Colonic mucosa (tissue), 4 donors: ENCODE results near the gene TAP2. TPM values are rescaled to one million over a fixed set of nuclear protein-coding genes. Genes with fewer than 3 reads are reported as not detected.

Experiments
- DNase-seq: peaks from one replicate; pipeline ENCODE4 v3.0.0-alpha.2; 2020
- H3K27ac ChIP-seq: fragments of 200-600 bp; one replicate; pipeline ENCODE4 v1.8.0; 2021
- H3K27me3 ChIP-seq: fragments of 200-600 bp; one replicate; pipeline ENCODE4 v1.8.0; 2021
- H3K36me3 ChIP-seq: fragments of 200-600 bp; one replicate; pipeline ENCODE4 v1.8.0; 2021
- H3K4me1 ChIP-seq: fragments of 200-600 bp; one replicate; pipeline ENCODE4 v1.8.0; 2021; ENCODE audit warnings: mild to moderate bottlenecking
- H3K4me3 ChIP-seq: fragments of 200-600 bp; one replicate; pipeline ENCODE4 v1.8.0; 2021
- H3K9ac ChIP-seq, 2 donors: one replicate each; pipeline ENCODE4 v1.7.0; 2013; ENCODE audit warnings: control low read depth in 2 of 2, low read depth in 2 of 2, low read length in 2 of 2
- H3K9me3 ChIP-seq: fragments of 200-600 bp; one replicate; pipeline ENCODE4 v1.8.0; 2021
- intact Hi-C: fragments of 100-400 bp; cut with DNase I; formaldehyde crosslinking; loops from one replicate; pipeline ENCODE4 v1.14.1; 2022
- total RNA-seq, 2 donors: library from RNA; stranded (reverse); fragmentation: NEBNext Ultra II Directional in 1 of 2; extraction: Animal tissue kit (Norgen Biotek cat#: 25700) in 1 of 2; gene quantifications; one replicate each; pipeline ENCODE4 v1.2.1, GENCODE V29; 2021
- TF ChIP-seq, protein P1 (sequence below): fragments of 200-600 bp; IDR thresholded peaks from one replicate; pipeline ENCODE4 v1.8.0; 2022; ENCODE audit warnings: antibody characterized with exemption, mild to moderate bottlenecking
- donor health status: healthy.
- donor health status: DM: no; HTN: no; CAD: no.
- donor health status: DM: no; HTN: no; CAD: no.

TAP2 gene
- total RNA-seq, 2 donors from 2014 or later, result 45.2 to 95.1 TPM

- Histone ChIP-seq H3K9me3 (no peaks in the 10 kb centered on the region), H3K4me3 (no peak overlapping the region), H3K27ac (no peak overlapping the region), H3K27me3 (no peaks in the 10 kb centered on the region), H3K36me3 (no peaks in the 10 kb centered on the region), H3K9ac (no peak overlapping the region), H3K4me1 (no peaks in the 10 kb centered on the region)
- DNase-seq, result no peak
- intact Hi-C loops, result no loop called here
- TF ChIP-seq, protein P1, sequence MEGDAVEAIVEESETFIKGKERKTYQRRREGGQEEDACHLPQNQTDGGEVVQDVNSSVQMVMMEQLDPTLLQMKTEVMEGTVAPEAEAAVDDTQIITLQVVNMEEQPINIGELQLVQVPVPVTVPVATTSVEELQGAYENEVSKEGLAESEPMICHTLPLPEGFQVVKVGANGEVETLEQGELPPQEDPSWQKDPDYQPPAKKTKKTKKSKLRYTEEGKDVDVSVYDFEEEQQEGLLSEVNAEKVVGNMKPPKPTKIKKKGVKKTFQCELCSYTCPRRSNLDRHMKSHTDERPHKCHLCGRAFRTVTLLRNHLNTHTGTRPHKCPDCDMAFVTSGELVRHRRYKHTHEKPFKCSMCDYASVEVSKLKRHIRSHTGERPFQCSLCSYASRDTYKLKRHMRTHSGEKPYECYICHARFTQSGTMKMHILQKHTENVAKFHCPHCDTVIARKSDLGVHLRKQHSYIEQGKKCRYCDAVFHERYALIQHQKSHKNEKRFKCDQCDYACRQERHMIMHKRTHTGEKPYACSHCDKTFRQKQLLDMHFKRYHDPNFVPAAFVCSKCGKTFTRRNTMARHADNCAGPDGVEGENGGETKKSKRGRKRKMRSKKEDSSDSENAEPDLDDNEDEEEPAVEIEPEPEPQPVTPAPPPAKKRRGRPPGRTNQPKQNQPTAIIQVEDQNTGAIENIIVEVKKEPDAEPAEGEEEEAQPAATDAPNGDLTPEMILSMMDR, result no peak
Observed at GRCh38 chr6:32819729-32820128, 18.8 kb downstream of the TAP2 start.

- no peak for DNase-seq
- H3K9me3 ChIP-seq, result no peaks in the 10 kb centered on the region
- no peak overlapping the region for H3K4me3 ChIP-seq
- intact Hi-C loops, result no loop called here
- no peak overlapping the region for H3K9ac ChIP-seq
- no peak overlapping the region for H3K27ac ChIP-seq
- no peaks in the 10 kb centered on the region for H3K27me3 ChIP-seq
- TF ChIP-seq, protein P1, result no peak
- H3K4me1 ChIP-seq, result no peaks in the 10 kb centered on the region
- no peaks in the 10 kb centered on the region for H3K36me3 ChIP-seq
Observed at GRCh38 chr6:32818867-32819266, 19.7 kb downstream of the TAP2 start.

GRCh38 chr6:32816746-32817204 lies 21.8 kb downstream of the TAP2 start, which contains the start of gene HLA-DOB:
Gene HLA-DOB, minus strand, starts transcription at chr6:32817002. Its CDS starts 51 bp downstream, at chr6:32816951.
- H3K27me3 ChIP-seq, result no peaks in the 10 kb centered on the region
- H3K27ac ChIP-seq, result no peak within 1 kb of the TSS
- DNase-seq, result no peak
- H3K9ac ChIP-seq, result no peak within 1 kb of the TSS
- no peaks in the 10 kb centered on the region for H3K36me3 ChIP-seq
- no peak within 1 kb of the TSS for H3K4me3 ChIP-seq
- no peaks in the 10 kb centered on the region for H3K9me3 ChIP-seq
- TF ChIP-seq, protein P1, result no peak
- intact Hi-C loops, result no loop called here
- H3K4me1 ChIP-seq, result no peaks in the 10 kb centered on the region

DNA sequence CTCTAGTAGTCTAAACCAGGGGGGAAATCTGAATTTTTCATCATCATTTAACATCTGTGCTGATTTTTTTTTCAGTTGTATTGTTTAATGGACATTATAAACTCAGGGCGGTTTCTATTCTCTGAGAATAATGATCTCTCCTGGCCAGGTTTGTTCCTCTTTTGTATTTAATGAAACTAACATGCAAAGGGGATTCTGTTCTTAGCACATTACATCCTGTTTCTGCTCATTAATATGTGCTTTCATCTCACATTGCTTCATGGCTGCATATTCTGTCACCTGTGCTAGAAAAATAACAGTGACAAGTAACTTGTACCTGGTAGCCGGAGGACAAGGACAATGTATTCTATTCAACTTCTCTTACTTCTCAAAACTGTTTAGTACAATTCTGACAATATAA lies 22.5 kb downstream of the TAP2 start:
- Histone ChIP-seq H3K9me3 (no peaks in the 10 kb centered on the region), H3K27ac (no peak overlapping the region), H3K27me3 (no peaks in the 10 kb centered on the region), H3K9ac (no peak overlapping the region), H3K4me1 (no peaks in the 10 kb centered on the region), H3K36me3 (no peaks in the 10 kb centered on the region), H3K4me3 (no peak overlapping the region)
- no peak for DNase-seq
- intact Hi-C loops, result no loop called here
- TF ChIP-seq, protein P1, result no peak

- H3K9ac ChIP-seq, result no peak overlapping the region
- no peak overlapping the region for H3K4me3 ChIP-seq
- H3K27me3 ChIP-seq, result no peaks in the 10 kb centered on the region
- no peaks in the 10 kb centered on the region for H3K9me3 ChIP-seq
- no peak overlapping the region for H3K27ac ChIP-seq
- H3K4me1 ChIP-seq, result no peaks in the 10 kb centered on the region
- H3K36me3 ChIP-seq, result no peaks in the 10 kb centered on the region
- TF ChIP-seq, protein P1, result no peak
- intact Hi-C loops, result no loop called here
- no peak for DNase-seq
Observed at GRCh38 chr6:32815115-32815514, 23.4 kb downstream of the TAP2 start.
